ENCODE data around the gene TP53I3. TPM values are rescaled to one million over a fixed set of nuclear protein-coding genes. Genes with fewer than 3 reads are reported as not detected.
"Not testable (repeated sequence)": the region's sequence is repeated elsewhere in the genome, so short reads cannot be mapped to it uniquely, and the experiment has no call there.

The TP53I3 gene
- total RNA-seq, 1 donor from 2014 or later = 38.0 TPM

GRCh38 chr2:24104110-24104650 is 19.5 kb upstream of the TP53I3 start:
- H3K9me3 Mint-ChIP-seq (ENCODE audit: unreplicated experiment) = peaks cover 11% of the 10 kb centered on the region
- peaks cover 1% of the 10 kb centered on the region for H3K4me1 Mint-ChIP-seq (ENCODE audit: low read depth, unreplicated experiment)
- TF ChIP-seq CTCF (IDR thresholded peaks at IDR 0.05; ENCODE audit: partially characterized antibody, unreplicated experiment) = no peak
- no peak overlapping the region for H3K27ac Mint-ChIP-seq (ENCODE audit: unreplicated experiment)
- H3K36me3 Mint-ChIP-seq (ENCODE audit: unreplicated experiment) = peaks cover 33% of the 10 kb centered on the region
- no peak overlapping the region for H3K4me3 Mint-ChIP-seq (ENCODE audit: unreplicated experiment)
- DNase-seq = no peak
- peaks cover 6% of the 10 kb centered on the region for H3K27me3 Mint-ChIP-seq (ENCODE audit: unreplicated experiment)

GRCh38 chr2:24102677-24103076 is 18.0 kb upstream of the TP53I3 start:
- no peak overlapping the region for H3K27ac Mint-ChIP-seq (ENCODE audit: unreplicated experiment)
- peaks cover 1% of the 10 kb centered on the region for H3K4me1 Mint-ChIP-seq (ENCODE audit: low read depth, unreplicated experiment)
- H3K27me3 Mint-ChIP-seq (ENCODE audit: unreplicated experiment) = peaks cover 6% of the 10 kb centered on the region
- peaks cover 38% of the 10 kb centered on the region for H3K36me3 Mint-ChIP-seq (ENCODE audit: unreplicated experiment)
- no peak for DNase-seq
- H3K4me3 Mint-ChIP-seq (ENCODE audit: unreplicated experiment) = no peak overlapping the region
- no peak for TF ChIP-seq CTCF (IDR thresholded peaks at IDR 0.05; ENCODE audit: partially characterized antibody, unreplicated experiment)
- H3K9me3 Mint-ChIP-seq (ENCODE audit: unreplicated experiment) = peaks cover 14% of the 10 kb centered on the region

- TF ChIP-seq CTCF (IDR thresholded peaks at IDR 0.05; ENCODE audit: partially characterized antibody, unreplicated experiment) = no peak
- no peak overlapping the region for H3K27ac Mint-ChIP-seq (ENCODE audit: unreplicated experiment)
- H3K4me1 Mint-ChIP-seq (ENCODE audit: low read depth, unreplicated experiment) = peaks cover 1% of the 10 kb centered on the region
- DNase-seq = no peak
- H3K9me3 Mint-ChIP-seq (ENCODE audit: unreplicated experiment) = peaks cover 12% of the 10 kb centered on the region
- peaks cover 38% of the 10 kb centered on the region for H3K36me3 Mint-ChIP-seq (ENCODE audit: unreplicated experiment)
- peaks cover 8% of the 10 kb centered on the region for H3K27me3 Mint-ChIP-seq (ENCODE audit: unreplicated experiment)
- H3K4me3 Mint-ChIP-seq (ENCODE audit: unreplicated experiment) = no peak overlapping the region
These were observed 17.4 kb upstream of the TP53I3 start for GRCh38 chr2:24101992-24102391.

- Mint-ChIP-seq H3K36me3 (ENCODE audit: unreplicated experiment) (peaks cover 38% of the 10 kb centered on the region), H3K9me3 (ENCODE audit: unreplicated experiment) (peaks cover 10% of the 10 kb centered on the region), H3K27me3 (ENCODE audit: unreplicated experiment) (peaks cover 10% of the 10 kb centered on the region)
- H3K27ac Mint-ChIP-seq (ENCODE audit: unreplicated experiment); H3K4me1 Mint-ChIP-seq (ENCODE audit: low read depth, unreplicated experiment); DNase-seq; H3K4me3 Mint-ChIP-seq (ENCODE audit: unreplicated experiment): not testable (repeated sequence)
These were observed 16.1 kb upstream of the TP53I3 start for GRCh38 chr2:24100732-24101131.

- not testable (repeated sequence) for H3K27ac Mint-ChIP-seq (ENCODE audit: unreplicated experiment); DNase-seq; H3K4me1 Mint-ChIP-seq (ENCODE audit: low read depth, unreplicated experiment); H3K4me3 Mint-ChIP-seq (ENCODE audit: unreplicated experiment); H3K27me3 Mint-ChIP-seq (ENCODE audit: unreplicated experiment); H3K9me3 Mint-ChIP-seq (ENCODE audit: unreplicated experiment)
- peaks cover 23% of the 10 kb centered on the region for H3K36me3 Mint-ChIP-seq (ENCODE audit: unreplicated experiment)
These were observed 10.6 kb upstream of the TP53I3 start for GRCh38 chr2:24095171-24095677.

GRCh38 chr2:24093270-24093669 is 8.6 kb upstream of the TP53I3 start:
- H3K9me3 Mint-ChIP-seq (ENCODE audit: unreplicated experiment); H3K27ac Mint-ChIP-seq (ENCODE audit: unreplicated experiment); H3K4me1 Mint-ChIP-seq (ENCODE audit: low read depth, unreplicated experiment); H3K27me3 Mint-ChIP-seq (ENCODE audit: unreplicated experiment); DNase-seq; H3K4me3 Mint-ChIP-seq (ENCODE audit: unreplicated experiment): not testable (repeated sequence)
- peaks cover 22% of the 10 kb centered on the region for H3K36me3 Mint-ChIP-seq (ENCODE audit: unreplicated experiment)
